Measurements from ENCODE around the gene PIBF1.
"Not testable (repeated sequence)": the region's sequence is repeated elsewhere in the genome, so short reads cannot be mapped to it uniquely, and the experiment has no call there.

PIBF1 gene

DNA sequence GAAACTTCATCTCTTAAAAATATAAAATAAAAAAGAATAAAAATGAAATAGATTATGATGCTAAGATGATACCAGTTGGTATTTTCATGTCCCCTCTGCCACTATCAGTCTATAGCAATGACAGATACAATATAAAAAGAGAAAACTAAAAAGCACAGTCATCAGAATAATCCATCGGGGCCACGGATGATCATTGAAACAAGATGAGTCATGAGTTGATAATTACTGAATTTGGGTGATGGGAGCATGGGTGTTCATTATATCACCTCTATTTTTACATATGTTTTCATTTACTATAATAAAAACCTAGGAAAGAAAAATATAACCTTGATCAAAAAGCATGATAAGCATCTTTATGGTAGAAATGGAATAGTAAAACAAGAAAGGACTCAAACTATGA, 41.1 kb downstream of the PIBF1 start:
- no peak for DNase-seq (ENCODE audit: low read depth)

DNA sequence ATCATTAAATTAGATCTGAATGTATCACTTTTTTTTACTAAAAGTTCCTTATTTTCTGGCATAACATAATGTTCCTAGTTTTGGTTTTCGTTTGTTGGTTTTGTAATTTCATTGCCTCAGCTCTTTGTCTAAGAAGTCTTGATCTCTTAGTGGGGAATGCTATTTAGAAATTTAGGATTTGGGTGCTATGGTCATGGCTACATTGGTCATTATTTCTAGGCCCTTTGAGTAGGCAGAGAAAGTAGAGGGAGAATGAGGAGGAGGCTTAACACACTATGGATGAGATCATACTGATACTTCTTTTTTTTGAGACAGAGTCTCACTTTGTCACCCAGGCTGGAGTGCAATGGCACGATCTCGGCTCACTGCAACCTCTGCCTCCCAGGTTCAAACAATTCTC, 41.8 kb downstream of the PIBF1 start:
- no peak for DNase-seq (ENCODE audit: low read depth)

DNA sequence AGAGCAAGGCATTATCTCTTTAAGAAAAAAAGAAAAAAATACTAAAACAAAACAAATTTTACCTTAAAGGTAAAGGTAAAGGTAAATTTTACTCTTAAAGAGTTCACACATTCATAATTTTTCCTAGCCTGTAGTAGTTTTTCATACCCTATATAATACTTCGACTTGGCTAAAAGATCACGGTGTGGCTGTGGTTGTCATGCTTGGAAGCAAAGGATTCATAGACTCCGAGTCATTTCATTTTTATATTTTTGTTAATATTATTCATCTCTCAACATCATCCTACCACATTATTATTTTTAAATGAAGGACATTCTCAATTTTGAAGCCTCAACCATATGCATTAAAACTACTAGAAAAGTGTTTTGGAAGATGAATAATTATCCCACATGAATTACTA, 52.7 kb downstream of the PIBF1 start:
- DNase-seq (ENCODE audit: low read depth), result no peak

DNA sequence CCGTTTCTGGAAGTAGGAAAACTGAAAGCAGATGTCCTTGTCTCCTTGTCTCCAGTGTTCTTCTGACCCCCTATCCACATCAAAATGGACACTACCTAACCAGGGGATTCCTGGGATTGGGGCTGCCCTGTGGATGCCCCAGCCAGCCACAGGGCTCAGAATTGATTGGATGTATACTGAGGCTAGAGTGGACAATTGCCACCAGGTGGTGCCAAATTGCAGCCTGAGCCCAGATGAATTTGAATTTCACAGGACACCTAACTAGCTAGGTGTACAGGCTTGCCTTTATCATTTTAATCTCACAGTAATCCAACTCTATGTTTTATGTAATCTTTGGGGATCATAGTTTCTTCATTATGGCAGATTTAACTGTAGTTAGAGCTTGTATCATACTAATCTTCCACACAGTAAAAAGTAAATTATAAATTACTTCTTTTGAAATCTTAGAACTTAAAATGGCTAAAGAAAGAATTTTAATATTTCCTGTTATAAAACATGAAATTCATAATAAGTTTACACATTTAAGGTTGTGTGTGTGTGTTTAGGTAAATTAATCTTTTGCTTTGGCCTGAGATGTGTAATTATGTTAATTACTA, 58.0 kb downstream of the PIBF1 start:
- DNase-seq (ENCODE audit: low read depth), result no peak

DNA sequence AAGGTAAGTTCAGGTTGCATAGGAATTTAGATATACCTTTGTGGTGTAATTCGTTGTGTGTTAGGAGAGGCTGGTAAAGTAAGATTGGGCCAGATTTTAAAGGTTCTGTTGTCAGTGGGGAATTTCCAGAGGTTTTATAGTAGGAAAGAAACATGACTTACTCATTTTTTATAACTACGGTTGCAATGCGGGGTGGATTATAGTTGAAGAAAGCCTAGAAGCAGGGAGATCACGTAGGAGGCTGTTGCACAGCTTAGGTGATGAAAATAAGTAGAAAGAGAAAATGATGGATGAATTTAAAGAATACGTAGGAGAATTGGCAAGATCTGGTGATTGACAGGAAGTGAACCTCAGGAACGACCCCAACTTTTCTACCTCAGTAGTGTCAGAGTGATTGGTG, 61.1 kb downstream of the PIBF1 start:
- no peak for DNase-seq (ENCODE audit: low read depth)

DNA sequence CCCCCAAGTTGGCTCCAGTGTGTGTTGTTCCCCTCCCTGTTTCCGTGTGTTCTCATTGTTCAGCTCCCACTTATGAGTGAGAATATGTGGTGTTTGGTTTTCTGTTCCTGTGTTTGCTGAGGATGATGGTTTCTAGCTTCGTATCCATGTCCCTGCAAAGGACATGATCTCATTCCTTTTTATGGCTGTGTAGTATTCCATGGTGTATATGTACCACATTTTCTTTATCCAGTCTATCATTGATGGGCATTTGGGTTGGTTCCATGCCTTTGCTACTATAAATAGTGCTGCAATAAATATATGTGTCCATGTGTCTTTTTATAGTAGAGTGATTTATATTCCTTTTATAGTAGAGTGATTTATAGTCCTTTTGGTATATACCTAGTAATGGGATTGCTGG, 63.2 kb downstream of the PIBF1 start:
- DNase-seq (ENCODE audit: low read depth), result not testable (repeated sequence)

- DNase-seq (ENCODE audit: low read depth), result no peak
Measured at GRCh38 chr13:72849571-72849970, 67.6 kb downstream of the PIBF1 start.

DNA sequence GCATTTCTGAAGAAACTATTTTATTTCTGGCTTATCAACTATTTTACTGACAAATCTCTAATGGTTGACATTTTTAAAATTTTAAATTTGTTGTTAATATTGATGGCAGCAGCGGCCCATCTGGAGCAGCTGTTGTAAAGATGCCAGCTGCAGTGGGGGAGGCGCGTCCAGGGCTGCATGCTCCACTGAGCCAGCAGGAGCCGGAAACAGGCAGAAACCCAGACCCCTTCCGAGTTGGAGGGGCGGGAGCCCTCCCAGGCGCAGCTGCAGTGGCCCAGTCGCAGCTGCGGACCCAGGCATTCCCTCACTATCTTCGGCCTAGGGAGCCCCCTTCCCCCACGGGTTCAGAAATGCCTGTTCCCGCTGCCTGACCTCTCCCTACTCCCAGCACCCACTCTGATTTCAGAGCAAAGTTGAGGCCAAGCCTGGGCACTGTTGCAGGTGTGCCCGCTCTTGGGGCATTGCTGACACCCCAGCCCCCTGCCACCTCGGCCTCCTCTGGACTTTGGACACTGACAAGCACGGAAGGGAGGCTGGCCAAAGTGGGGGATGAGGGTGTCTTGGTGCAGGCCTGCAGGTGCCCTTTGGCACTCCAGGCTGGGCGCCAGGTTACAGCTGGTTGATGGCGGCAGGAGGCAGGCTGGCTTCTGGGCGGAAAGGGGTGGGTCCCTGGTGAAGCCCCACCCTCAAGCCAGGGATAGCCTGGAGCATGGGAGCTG, 69.2 kb downstream of the PIBF1 start:
- no peak for DNase-seq (ENCODE audit: low read depth)

GRCh38 chr13:72851678-72852014, 69.7 kb downstream of the PIBF1 start:
- no peak for DNase-seq (ENCODE audit: low read depth)

DNA sequence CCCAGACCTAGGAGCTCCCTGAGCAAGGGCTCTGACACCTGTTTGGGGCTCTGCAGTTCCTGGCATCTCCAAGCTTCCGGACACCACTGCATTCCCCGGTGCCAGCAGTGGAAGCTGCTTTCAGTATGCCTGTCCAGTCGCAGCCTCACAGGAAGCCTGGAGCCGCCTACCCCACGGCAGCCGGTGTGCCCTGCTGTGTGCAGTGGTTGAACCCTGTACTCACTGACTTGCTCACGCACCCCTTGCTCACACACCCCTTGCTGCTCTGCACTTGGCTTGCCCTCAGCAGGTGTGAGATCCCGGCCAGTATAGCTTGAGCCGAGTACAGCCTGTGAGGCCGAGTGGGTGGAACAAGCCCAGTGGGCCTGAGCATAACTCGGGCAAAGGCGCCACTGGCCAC, 70.3 kb downstream of the PIBF1 start:
- DNase-seq (ENCODE audit: low read depth), result no peak

GRCh38 chr13:72853000-72853399, 71.1 kb downstream of the PIBF1 start:
- no peak for DNase-seq (ENCODE audit: low read depth)

GRCh38 chr13:72864142-72865011, 82.4 kb downstream of the PIBF1 start:
- no peak for DNase-seq (ENCODE audit: low read depth)

DNA sequence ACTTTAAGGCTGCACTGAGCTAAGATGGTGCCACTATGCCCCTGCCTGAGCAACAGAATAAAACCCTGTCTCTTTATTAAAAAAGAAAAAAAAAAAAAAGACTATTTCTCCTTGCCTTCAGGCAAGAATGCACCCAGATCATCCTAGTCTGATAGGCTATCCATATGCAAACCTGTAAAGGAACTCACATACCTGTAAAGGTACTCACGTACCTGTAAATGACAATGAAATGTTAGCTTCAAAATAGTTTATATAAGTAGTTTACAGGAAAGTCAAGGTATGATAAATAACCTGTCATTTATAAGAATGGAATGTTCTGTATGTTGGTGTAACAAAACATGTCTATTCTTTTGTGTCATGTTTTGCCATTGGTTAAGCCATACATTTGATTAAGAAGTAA, 86.3 kb downstream of the PIBF1 start:
- no peak for DNase-seq (ENCODE audit: low read depth)

DNA sequence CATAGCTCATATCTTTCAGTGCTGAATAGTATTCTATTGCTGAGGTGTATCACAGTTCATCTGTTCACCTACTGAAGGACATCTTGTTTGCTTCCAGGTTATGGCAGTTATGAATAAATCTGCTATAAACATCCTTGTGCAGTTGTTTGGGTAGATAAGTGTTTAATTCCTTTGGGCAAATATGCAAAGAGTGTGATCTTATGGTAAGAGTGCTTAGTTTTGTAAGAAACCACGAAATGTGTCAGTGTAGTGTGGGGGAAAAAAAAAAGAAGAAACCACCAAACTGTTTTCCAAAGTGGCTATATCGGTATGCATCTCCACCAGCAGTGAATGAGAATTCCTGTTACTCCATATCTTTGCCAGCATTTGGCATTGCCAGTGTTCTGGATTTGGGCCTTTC, 93.3 kb downstream of the PIBF1 start:
- no peak for DNase-seq (ENCODE audit: low read depth)

- no peak for DNase-seq (ENCODE audit: low read depth)
Measured at GRCh38 chr13:72884101-72884500, 102.2 kb downstream of the PIBF1 start.

DNA sequence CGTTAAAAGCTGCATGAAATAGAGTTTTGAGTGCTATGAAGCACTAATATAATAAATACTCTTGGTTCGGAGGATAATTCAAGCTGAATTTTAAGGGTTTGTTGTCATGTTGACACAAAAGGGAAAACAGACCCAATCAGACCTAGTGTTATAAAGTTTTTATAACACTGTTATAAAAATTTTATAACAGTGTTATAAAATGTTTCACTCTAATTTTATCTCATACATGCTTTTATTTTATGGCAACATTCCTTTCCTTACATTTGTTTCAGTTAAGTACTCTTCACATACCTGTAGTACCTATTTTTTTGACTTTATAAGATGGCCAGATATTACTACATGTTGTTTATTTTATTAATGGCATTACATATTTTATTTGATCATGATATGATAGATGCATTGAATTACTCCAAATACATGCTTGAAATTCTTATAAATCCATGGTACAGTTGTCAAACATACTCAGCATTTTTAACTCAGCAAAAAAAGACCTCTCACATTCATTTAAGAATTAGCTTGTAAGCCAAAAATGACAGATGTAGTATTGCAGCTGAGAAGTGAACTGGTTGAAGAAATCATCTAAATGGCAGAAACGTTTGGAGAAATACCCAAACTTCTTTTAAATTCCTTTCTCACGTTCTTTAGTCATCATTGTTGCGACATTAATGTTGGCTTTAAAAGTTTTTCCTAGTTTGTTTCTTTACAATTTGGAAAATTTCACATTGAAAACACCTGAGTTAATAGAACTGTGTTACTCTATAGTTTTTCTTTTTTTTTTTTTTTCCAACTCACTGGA, 104.5 kb downstream of the PIBF1 start:
- no peak for DNase-seq (ENCODE audit: low read depth)

GRCh38 chr13:72889495-72889894, 107.6 kb downstream of the PIBF1 start:
- no peak for DNase-seq (ENCODE audit: low read depth)

- no peak for DNase-seq (ENCODE audit: low read depth)
Measured at GRCh38 chr13:72890546-72890945, 108.6 kb downstream of the PIBF1 start.

DNA sequence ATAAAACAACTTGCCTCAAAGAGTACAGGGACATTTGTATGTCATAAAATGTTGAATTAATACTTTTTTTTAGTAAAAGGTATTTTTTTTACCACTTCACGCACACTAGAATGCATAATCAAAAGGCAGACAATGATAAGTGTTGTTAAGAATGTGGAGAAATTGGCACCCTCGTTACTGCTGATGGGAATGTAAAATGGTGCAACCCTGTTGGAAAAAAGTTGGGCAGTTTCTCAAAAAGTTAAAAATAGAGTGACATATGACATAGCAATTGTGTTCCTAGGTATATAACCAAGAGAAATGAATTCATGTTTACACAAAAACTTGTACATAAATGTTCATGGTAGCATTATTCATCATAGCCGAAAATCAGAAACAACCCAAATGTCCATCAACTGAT, 109.5 kb downstream of the PIBF1 start:
- no peak for DNase-seq (ENCODE audit: low read depth)

- no peak for DNase-seq (ENCODE audit: low read depth)
Measured at GRCh38 chr13:72896869-72897268, 114.9 kb downstream of the PIBF1 start.

- DNase-seq (ENCODE audit: low read depth), result not testable (repeated sequence)
Measured at GRCh38 chr13:72901546-72901945, 119.6 kb downstream of the PIBF1 start.

DNA sequence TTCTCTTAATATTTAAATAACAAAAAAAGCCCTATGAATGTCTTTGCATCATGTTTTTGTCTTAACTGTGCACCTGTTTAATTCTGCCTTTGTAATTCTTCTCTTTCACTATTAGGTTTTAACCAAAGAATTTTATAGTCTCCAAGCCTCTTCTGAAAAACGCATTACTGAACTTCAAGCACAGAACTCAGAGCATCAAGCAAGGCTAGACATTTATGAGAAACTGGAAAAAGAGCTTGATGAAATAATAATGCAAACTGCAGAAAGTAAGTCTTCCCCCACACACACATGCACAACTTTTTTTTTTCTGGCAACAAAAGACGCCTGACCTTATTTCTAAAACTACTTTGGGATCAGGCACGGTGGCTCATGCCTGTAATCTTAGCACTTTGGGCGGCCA, 126.5 kb downstream of the PIBF1 start:
- no peak for DNase-seq (ENCODE audit: low read depth)

Measured in T-helper 22 cell (primary cell).